PFSK-1 (cell line): ENCODE results near the gene TYROBP.

Experiments used
- POLR2AphosphoS5 ChIP-seq: IDR thresholded peaks from 2 replicates; pipeline ENCODE4 v1.6.1; 2012; ENCODE audit warnings: low read depth, mild to moderate bottlenecking, control low read depth, low read length, moderate library complexity
- REST ChIP-seq, 2 experiments: IDR thresholded peaks; 2 replicates each; pipeline versions ENCODE4 v1.6.1 to v1.8.0; 2011 to 2012; ENCODE audit warnings: low read depth in 2 of 2, low read length in 2 of 2, control low read depth in 1 of 2, inconsistent platforms in 1 of 2, mild to moderate bottlenecking in 1 of 2, moderate library complexity in 1 of 2; ENCODE audit not compliant: insufficient read depth in 1 of 2
- SIN3A ChIP-seq: IDR thresholded peaks from 2 replicates; pipeline ENCODE4 v1.6.1; 2012; ENCODE audit warnings: mild to moderate bottlenecking, low read length, moderate library complexity, borderline replicate concordance; ENCODE audit not compliant: insufficient read depth

GRCh38 chr19:35898499-35898809 lies 9.6 kb downstream of the TYROBP start:
- no peak for TF ChIP-seq REST (IDR thresholded peaks at IDR 0.05; ENCODE audit: insufficient read depth in 1 of 2, low read depth in 2 of 2, low read length in 2 of 2)
- no peak for TF ChIP-seq POLR2AphosphoS5
- no peak for TF ChIP-seq SIN3A
